ENCODE results near the gene CELF4.

CELF4 gene

DNA sequence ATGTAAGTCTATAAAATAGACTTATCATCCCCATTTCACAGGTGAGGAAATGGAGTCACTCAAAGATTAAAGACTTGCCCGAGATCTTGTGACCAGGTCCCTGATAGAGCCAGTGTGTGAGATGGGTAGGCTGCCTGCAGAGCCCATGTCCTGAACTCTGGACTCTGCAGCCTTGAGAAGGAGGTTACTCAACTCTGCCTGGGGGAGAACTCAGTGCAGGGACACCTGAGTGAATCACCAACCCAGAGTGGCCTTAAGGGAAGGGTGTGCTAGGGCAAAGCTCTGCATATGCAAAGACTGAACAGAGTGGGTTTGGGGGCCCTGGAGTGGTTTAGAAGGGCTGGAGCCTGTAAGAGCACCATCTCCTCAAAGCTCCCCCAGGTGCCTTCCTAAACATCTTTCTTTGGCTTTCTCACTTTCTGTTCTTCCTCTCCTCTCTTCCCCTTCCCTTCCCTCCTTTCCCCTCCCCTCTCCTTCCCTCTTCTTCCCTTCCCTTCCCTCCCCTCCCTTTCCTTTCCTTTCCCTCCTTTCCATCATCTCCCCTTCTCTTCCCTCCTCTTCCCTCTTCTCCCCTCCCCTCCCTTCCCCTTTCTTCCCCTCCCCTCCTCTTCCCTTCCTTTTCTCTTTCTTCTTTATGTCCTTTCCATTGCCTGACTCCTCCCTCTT, 67.6 kb downstream of the CELF4 start:
- DNase-seq: no peak

DNA sequence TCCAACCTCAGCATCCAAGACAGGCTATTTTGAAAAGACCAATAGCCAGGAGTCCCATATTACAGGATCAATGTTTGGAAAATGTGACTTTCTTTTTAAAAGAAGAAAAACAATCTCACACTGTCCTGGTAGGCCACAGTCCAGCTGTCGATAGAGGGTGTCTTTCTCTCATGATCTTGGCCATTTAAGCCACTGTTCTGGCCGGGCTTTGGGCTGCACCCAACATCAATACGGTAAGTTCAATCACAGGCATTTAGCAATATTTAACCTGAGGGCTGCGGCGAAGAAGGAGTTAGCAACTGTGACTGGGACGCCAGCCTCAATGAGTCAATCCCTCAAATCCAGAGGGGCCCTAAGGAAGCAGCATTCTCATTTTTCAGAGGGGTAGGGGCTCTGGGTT, 69.0 kb downstream of the CELF4 start:
- no peak for DNase-seq

DNA sequence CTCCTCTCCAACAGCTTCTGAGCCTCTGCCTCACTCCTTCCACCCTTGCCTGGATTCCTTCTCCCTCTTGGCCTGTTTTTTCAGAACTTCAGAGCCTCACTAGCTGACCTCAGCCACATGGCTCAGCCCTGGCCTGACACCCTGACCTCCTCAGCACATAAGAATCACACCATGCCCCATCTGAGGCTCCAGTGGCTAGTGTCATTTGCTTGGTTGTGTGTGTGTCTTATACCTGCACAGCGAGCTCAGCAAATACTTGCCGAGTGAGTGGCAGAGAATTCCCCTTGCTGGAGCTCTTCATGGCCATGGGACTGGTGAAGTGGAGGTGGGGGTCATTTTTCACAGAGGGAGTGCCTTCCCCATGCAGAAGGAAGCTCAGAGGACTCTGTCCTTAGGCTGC, 70.2 kb downstream of the CELF4 start:
- DNase-seq: no peak

DNA sequence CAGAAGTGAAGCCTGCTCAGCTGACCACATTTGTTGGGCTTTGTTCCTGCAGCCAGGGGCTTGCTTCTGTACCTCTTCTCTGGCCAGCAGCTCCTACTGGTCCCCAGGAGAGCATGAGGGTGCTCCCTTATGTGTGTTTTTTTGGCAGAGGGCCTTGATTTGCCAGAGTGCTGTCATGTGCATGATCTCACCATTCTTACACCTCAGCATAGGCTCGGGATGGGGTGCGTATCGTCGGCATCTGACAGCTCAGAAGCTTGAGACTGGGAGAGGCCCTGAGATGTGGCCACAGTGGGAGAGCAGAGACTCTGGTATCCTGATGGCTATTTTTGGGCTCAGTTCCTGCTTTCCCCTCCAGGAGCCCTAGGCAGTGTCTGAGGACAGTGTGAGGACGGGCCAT, 71.2 kb downstream of the CELF4 start:
- DNase-seq: no peak

DNA sequence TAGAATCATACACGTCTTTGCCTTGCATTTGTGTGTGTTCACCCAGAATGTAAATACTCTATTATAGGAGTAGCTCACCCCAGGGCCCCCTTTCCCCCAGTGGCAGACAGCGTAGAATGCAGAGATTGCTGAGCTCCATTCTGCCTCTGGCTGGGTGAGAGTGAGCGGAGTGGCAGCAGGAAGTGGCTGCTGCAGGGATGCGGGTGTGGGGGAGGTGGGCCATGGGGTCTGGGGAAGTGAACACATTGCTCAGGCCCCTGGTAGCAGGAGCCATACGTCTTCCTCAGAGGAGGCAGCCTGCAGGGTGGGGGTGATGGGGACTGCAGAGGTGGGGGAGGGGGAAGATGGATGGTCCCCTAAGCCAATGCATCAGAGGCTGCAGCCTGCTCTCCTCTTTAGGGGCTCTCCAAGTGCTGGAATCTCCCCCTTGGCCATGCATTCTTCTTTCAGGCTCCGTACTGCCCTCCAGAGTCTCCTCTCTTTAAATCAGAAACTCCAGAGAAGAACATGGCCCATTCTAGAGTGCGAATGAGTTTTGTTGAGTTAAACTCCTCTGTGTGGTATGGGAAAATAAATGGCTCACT, 72.2 kb downstream of the CELF4 start:
- no peak for DNase-seq

GRCh38 chr18:37492952-37493351, 72.6 kb downstream of the CELF4 start:
- DNase-seq: peak in 4 of 56 donors; percentile 11 to 24 (median 15)

- DNase-seq: no peak
Observed at GRCh38 chr18:37491526-37491925, 74.1 kb downstream of the CELF4 start.

GRCh38 chr18:37489998-37490397, 75.6 kb downstream of the CELF4 start:
- DNase-seq: no peak

DNA sequence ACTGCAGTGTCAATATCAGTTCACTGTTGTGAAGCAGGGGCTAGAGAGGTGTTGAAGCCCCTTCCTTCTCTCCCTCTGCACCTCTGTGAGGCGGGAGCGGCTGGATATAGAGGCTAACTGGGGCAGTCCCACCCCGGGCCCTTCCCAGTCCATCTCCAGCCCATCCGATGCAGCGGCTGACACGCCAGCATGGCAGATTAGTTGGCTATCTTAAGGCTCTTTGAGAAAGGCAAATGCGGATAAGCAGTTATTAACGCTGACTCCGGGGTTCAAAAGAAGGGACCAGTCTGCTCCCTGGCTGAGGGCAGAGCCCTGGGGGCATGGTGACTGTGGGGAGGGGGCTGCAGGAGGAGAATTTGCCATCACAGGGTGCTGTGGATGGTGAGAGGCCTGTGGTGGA, 76.6 kb downstream of the CELF4 start:
- DNase-seq: no peak

DNA sequence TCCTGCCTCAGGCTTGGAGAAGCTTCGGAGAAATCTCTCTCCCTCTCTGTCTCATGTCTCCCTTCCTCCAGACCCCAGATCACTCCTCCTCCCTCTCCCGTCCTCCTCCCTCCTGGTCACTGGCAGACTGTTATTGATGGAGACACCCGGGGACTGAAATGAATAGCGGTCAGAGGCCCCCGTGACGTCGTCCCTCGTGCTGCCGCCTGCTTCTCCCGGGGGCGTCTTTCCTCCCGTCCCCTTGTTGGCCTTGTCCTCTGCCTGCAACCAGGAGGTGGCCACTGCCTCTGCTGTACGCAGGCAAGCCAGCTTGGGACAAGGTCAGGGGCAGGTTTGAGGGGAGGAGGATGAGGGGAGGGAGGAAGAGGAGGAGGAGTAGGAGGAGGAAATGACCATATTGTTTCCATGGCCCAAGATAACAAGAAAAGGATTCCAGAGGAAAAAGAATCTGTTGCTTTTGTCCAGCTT, 78.2 kb downstream of the CELF4 start:
- no peak for DNase-seq

DNA sequence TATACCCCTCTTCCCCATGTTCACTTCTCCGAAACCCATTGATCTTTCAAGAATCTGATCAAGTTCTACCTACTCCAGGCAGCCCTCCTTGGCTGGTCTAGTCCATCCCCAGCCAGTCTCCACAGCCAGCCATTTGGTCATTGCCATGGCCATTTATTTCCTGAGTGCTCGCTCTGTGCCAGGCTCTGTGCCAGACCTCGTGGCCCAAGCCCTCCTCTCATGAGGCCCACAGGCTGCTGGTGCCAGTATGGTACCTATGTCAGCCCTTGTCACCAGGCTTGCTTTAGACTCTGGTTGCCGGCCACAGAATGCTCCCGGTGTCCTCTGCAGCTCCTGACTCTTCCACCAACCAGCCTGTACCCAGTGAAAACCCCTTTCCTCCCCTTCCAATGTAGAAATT, 78.8 kb downstream of the CELF4 start:
- no peak for DNase-seq

DNA sequence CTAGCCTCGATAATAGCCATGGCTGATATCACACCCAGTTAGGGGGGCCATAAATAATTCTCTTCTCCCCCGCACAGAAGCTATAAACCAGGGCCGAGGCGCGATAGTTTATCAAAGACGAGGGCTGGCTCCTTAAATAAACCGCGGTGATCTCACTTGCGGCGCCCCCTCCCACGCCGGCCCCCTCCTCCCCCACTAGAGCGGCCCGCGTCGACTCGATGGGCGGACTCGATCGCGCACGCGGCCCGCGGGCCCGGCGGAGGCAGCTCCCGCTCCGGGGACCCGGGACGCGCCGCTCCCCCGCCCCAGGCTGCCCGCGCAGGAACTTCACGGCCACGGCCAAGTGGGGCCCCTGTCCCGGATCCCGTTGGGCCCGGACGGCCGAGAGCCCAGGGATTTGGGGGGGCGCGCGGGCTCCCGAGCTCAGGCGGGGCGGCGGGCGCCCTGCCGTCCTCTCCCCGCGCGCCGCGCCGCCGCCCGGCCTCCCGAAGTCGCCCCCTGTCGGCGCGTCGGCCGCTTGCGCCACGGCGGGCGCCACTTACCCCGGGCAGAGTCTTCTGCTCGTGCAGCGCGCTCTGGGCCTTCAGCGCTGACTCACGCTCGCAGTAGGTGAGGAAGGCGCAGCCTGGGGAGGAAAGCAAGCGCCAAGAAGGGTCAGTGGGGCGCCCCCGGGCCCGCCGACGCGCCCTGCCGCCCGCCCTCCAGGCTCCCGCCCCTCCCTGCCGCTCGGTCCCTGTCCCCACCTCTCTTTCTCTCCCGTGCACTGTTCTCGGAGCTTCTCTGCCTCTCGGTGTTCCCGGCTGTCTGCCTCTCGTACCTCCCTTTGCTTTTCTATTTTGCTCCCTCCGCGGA, 80.4 kb downstream of the CELF4 start:
- peak in 10 of 56 donors; percentile 23 to 68 (median 52) for DNase-seq

DNA sequence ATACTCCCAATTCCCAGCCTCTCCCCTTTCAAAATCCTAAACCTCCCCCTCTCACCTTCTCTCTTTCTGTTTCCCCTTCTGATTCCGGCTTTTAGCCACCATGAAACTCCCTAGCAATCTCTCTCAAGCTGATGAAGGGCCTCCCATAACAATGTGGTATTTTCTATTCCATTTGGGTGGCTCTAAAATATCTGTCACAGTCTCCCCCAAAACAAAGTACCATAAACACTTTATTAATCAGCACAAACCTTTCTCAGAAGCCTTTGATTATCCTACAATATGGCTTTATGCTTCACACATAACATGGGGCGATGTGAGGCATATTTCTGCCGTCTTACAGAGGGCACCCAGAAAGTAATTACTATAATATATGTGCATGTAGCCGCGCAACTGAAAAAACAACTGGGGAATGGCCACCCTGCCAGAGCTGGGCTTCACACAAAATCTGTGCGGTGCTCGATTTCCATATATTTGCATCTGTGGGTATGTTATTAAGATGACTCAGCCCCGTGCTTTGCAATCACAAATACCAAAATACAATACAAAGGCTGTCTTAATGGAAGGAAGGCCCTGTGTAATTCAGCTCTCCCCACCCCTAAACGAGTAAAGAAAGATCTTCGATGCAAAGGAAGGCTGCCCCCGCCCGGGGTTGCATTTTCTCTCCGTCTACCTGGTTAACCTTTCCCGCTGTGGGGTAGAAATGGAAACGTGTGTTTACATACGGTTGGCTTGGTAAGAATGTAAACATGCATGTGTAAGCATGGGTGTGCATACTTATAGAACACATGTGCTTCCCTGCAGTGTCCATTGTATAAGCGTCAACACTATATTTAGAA, 81.4 kb downstream of the CELF4 start:
- peak in 2 of 56 donors; percentile 26 to 32 for DNase-seq

GRCh38 chr18:37483221-37483971, 82.2 kb downstream of the CELF4 start:
- no peak for DNase-seq

- no peak for DNase-seq
Observed at GRCh38 chr18:37482433-37482832, 83.2 kb downstream of the CELF4 start.

GRCh38 chr18:37482002-37482401, 83.6 kb downstream of the CELF4 start:
- no peak for DNase-seq

GRCh38 chr18:37481491-37481890, 84.1 kb downstream of the CELF4 start:
- DNase-seq: no peak

DNA sequence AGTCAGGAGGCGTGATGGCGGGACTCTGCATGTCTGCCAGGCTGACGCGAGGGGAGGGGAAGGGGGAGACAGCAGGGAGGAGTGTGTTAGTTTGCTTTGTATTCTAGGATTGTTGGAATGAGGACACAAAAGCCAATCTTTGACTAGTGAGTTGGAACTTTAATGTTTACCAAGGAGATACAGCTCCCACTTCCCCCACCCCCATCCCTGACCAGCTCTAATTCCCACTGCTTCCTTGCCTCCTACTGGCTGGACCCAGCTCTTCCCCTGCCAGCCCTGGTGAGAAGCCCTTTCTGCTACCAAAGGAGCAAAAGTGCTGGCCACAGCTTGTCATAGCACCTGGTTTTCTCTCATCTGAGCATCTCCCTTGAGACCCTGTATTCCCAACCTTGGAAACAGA, 84.5 kb downstream of the CELF4 start:
- DNase-seq: no peak

- DNase-seq: no peak
Observed at GRCh38 chr18:37476611-37477295, 88.8 kb downstream of the CELF4 start.

- peak in 16 of 56 donors; percentile 2 to 66 (median 16) for DNase-seq
Observed at GRCh38 chr18:37476182-37476581, 89.4 kb downstream of the CELF4 start.
